GM12878 (cell line): ENCODE data around the gene RFX7. TPM values are rescaled to one million over a fixed set of nuclear protein-coding genes. Genes with fewer than 3 reads are reported as not detected.

Source experiments
- ATAC-seq: fragments of 200-7000 bp; cut with Tn5 transposase; 3 replicates; pipeline ENCODE4 v1.9.1; 2020; ENCODE audit warnings: mild to moderate bottlenecking, moderate library complexity
- BruUV-seq: library from RNA; stranded (reverse); fragments of 400-500 nt; replicated peaks from 2 replicates; lab custom pipeline; 2021; lab: Mats Ljungman, UMichigan
- CTCF ChIA-PET: fragments of 300-600 bp; sonication (Branson Sonifier 250); formaldehyde crosslinking; extraction: SDS; loops from one replicate; lab custom pipeline; 2021; ENCODE audit warnings: inconsistent platforms; lab: Yijun Ruan, JAX
- POLR2A ChIA-PET: fragments of 350-600 bp; formaldehyde crosslinking; extraction: SDS; loops from one replicate; lab custom pipeline; 2021; ENCODE audit warnings: inconsistent platforms; lab: Charles Lee
- RAD21 ChIA-PET: fragments of 300-600 bp; sonication (Branson Sonifier 250); formaldehyde crosslinking; loops from one replicate; lab custom pipeline; 2023; ENCODE audit warnings: antibody characterized with exemption; ENCODE audit not compliant: unreplicated experiment; lab: Charles Lee
- SMC1A ChIA-PET: fragments of 300-600 bp; sonication (Branson Sonifier 250); formaldehyde crosslinking; loops from one replicate; lab custom pipeline; 2023; ENCODE audit not compliant: unreplicated experiment, uncharacterized antibody; lab: Charles Lee
- DNase-seq: peaks from one replicate; pipeline ENCODE4 v3.0.0-alpha.2; 2011; ENCODE audit warnings: low read depth, low spot score
- FAIRE-seq: peaks from 3 replicates; lab custom pipeline; 2011; peaks lifted over from hg19 to GRCh38; lab: Jason Lieb, UNC
- H2AFZ ChIP-seq: 2 replicates; pipeline ENCODE4 v1.6.0; 2011; ENCODE audit warnings: low read depth, low read length, control low read depth; ENCODE audit not compliant: control insufficient read depth
- H3K27ac ChIP-seq: 2 replicates; pipeline ENCODE4 v1.5.1; 2011; ENCODE audit warnings: control low read depth; ENCODE audit not compliant: control insufficient read depth, insufficient read depth
- H3K27me3 ChIP-seq, 2 experiments: replicated peaks in 1 of 2; 2 replicates each; pipeline versions ENCODE4 v1.6.0 to v1.6.1; 2011; ENCODE audit warnings: low read length in 1 of 2; ENCODE audit not compliant: control insufficient read depth in 2 of 2, insufficient read depth in 2 of 2
- H3K36me3 ChIP-seq, 2 experiments: 2 replicates each; pipeline ENCODE4 v1.5.1; 2011; ENCODE audit warnings: low read length in 1 of 2; ENCODE audit not compliant: control insufficient read depth in 2 of 2, insufficient read depth in 2 of 2
- H3K4me1 ChIP-seq: 2 replicates; pipeline ENCODE4 v1.6.1; 2011; ENCODE audit warnings: mild to moderate bottlenecking, low read length, moderate library complexity, mixed read lengths; ENCODE audit not compliant: control insufficient read depth, insufficient read depth
- H3K4me2 ChIP-seq: 2 replicates; pipeline ENCODE4 v1.6.0; 2011; ENCODE audit warnings: control low read depth; ENCODE audit not compliant: control insufficient read depth, insufficient read depth
- H3K4me3 ChIP-seq: fragments of 200-600 bp; sonication (generic); 2 replicates; pipeline ENCODE4 v1.5.1; 2016
- H3K79me2 ChIP-seq: 2 replicates; pipeline ENCODE4 v1.6.0; 2011; ENCODE audit warnings: low read length; ENCODE audit not compliant: control insufficient read depth, insufficient read depth
- H3K9ac ChIP-seq: 2 replicates; pipeline ENCODE4 v1.8.0; 2011; ENCODE audit warnings: low read length, control low read depth, mixed read lengths; ENCODE audit not compliant: control insufficient read depth, insufficient read depth
- H3K9me3 ChIP-seq: replicated peaks from 3 replicates; pipeline ENCODE4 v1.5.1; 2011; ENCODE audit warnings: mild to moderate bottlenecking, low read length; ENCODE audit not compliant: control insufficient read depth, insufficient read depth
- H4K20me1 ChIP-seq: 2 replicates; pipeline ENCODE4 v1.6.0; 2011; ENCODE audit not compliant: control insufficient read depth, insufficient read depth
- ATF7 ChIP-seq: fragments of 450-650 bp; IDR thresholded peaks from 2 replicates; pipeline ENCODE4 v1.6.1; 2016; ENCODE audit warnings: low read depth, mild to moderate bottlenecking
- BCL11A ChIP-seq: IDR thresholded peaks from 2 replicates; pipeline ENCODE4 v1.6.1; 2011; ENCODE audit warnings: low read depth, low read length
- BRCA1 ChIP-seq: IDR thresholded peaks from 2 replicates; pipeline ENCODE4 v1.6.1; 2011; ENCODE audit warnings: low read depth, low read length, improper control_type of control experiment
- CHD2 ChIP-seq: IDR thresholded peaks from 2 replicates; pipeline ENCODE4 v1.6.1; 2011; ENCODE audit warnings: low read depth, low read length, improper control_type of control experiment, borderline replicate concordance
- E2F4 ChIP-seq: IDR thresholded peaks from 2 replicates; pipeline ENCODE4 v1.6.1; 2012; ENCODE audit warnings: low read depth, low read length, improper control_type of control experiment
- EGR1 ChIP-seq, 2 experiments: IDR thresholded peaks; 1 replicate in 1 of 2; 2 replicates in 1 of 2; pipeline ENCODE4 v1.6.1; 2011 to 2012; ENCODE audit warnings: low read depth in 2 of 2, low read length in 2 of 2, borderline replicate concordance in 1 of 2, mild to moderate bottlenecking in 1 of 2, moderate library complexity in 1 of 2
- ETV6 ChIP-seq, 2 experiments: fragments of 450-650 bp in 1 of 2; IDR thresholded peaks in 1 of 2; conservative IDR thresholded peaks in 1 of 2; 2 replicates each; pipeline ENCODE4 v1.6.1; 2014; ENCODE audit warnings: antibody characterized with exemption in 1 of 2, borderline replicate concordance in 1 of 2, low read depth in 1 of 2, mild to moderate bottlenecking in 1 of 2, moderate library complexity in 1 of 2
- IRF4 ChIP-seq: IDR thresholded peaks from 2 replicates; pipeline ENCODE4 v1.6.1; 2011; ENCODE audit warnings: low read depth, low read length
- MTA2 ChIP-seq: fragments of 450-650 bp; IDR thresholded peaks from 2 replicates; pipeline ENCODE4 v1.6.1; 2016; ENCODE audit warnings: low read depth, mild to moderate bottlenecking, moderate library complexity
- RUNX3 ChIP-seq: IDR thresholded peaks from 2 replicates; pipeline ENCODE4 v1.6.1; 2012; ENCODE audit warnings: low read length, inconsistent platforms
- TBL1XR1 ChIP-seq: IDR thresholded peaks from 2 replicates; pipeline ENCODE4 v1.6.1; 2012; ENCODE audit warnings: low read depth, low read length, improper control_type of control experiment
- TCF7 ChIP-seq: IDR thresholded peaks from 2 replicates; pipeline ENCODE4 v1.6.1; 2014; ENCODE audit warnings: antibody characterized with exemption, borderline replicate concordance
- ZNF24 ChIP-seq: fragments of 450-650 bp; IDR thresholded peaks from 2 replicates; pipeline ENCODE4 v1.6.1; 2017; ENCODE audit warnings: antibody characterized with exemption, mild to moderate bottlenecking
- ZZZ3 ChIP-seq: IDR thresholded peaks from 2 replicates; pipeline ENCODE4 v1.6.1; 2011; ENCODE audit warnings: low read depth; ENCODE audit not compliant: control insufficient read depth, insufficient read length
- in situ Hi-C: fragments of 300-500 bp; cut with MboI; formaldehyde crosslinking; loops from 9 replicates; pipeline ENCODE4 v1.14.3; 2018; ENCODE audit warnings: mixed read lengths
- intact Hi-C: fragments of 100-400 bp; cut with micrococcal nuclease; formaldehyde crosslinking; loops from one replicate; pipeline ENCODE4 v1.14.2; 2022; ENCODE audit not compliant: unreplicated experiment
- polyA plus RNA-seq, 11 experiments: library from polyadenylated mRNA; depleted of rRNA in 4 of 11; unstranded in 6 of 11; stranded (reverse) in 5 of 11; fragments of >200 nt; fragmentation: Nextera tagmentation in 4 of 11; fragmentation: Illumina TruSeq in 1 of 11; extraction: Ambion mirVana in 4 of 11; extraction: Trizol in 1 of 11; gene quantifications; 1 replicate in 1 of 11; 2 replicates in 10 of 11; pipeline versions ENCODE4 v1.2.1 to v1.2.3, GENCODE V29; 2011 to 2016; ENCODE audit warnings: inconsistent platforms in 2 of 11, missing spikeins in 2 of 11, low read depth in 1 of 11
- total RNA-seq, 4 experiments: library from RNA; depleted of rRNA in 3 of 4; stranded (reverse); fragments of >200 nt in 3 of 4; fragmentation: Illumina TruSeq in 1 of 4; extraction: Trizol in 1 of 4; gene quantifications; 2 replicates each; pipeline versions ENCODE4 v1.2.1 to v1.2.3, GENCODE V29; 2013 to 2021
- TF ChIP-seq, protein P1 (sequence below): fragments of 450-650 bp; IDR thresholded peaks from 2 replicates; pipeline ENCODE4 v1.6.1; 2017; ENCODE audit warnings: mild to moderate bottlenecking, moderate library complexity
- TF ChIP-seq, protein P2 (sequence below): fragments of 450-650 bp; IDR thresholded peaks from 2 replicates; pipeline ENCODE4 v1.6.1; 2017; ENCODE audit warnings: mild to moderate bottlenecking, low read depth, inconsistent platforms; ENCODE audit not compliant: poor library complexity, severe bottlenecking

Gene RFX7
- total and polyA plus RNA-seq, 10 of the 15 experiments (the other 5 are each of a cell fraction or from before 2014, with no cell fraction given): 3.2 to 31.4 (median 10.7) TPM

DNA sequence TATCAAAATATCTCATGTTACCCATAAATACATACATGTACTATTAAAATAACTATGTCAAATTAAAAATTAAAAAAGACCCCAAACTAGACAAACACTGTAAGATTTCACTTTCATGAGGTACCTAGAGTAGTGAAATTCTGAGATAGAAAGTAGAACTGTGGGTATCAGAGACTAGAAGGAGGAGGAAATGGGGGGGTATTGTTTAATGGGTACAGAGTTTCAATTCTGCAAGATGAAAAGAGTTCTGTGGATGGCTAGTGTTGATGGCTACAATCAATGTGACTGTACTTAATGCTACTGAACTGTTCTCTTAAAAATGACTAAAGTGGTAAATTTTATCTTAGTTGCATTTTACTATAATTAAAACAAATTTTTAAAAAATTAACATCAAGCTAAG is 36.6 kb downstream of the RFX7 start:
- SMC1A ChIA-PET: interaction anchor here (0.6 to 2.2 kb wide), 6 partner anchors 12 to 110 kb away, joined by 3 to 6 read pairs (median 4); no protein-coding TSS in a partner anchor
- DNase-seq (peak; percentile 38), FAIRE-seq (peak; percentile 57), ATAC-seq (peak; percentile 91)
- POLR2A ChIA-PET: no interaction called here
- Histone ChIP-seq H3K4me3 (no peak overlapping the region), H3K36me3 (peaks cover 0 to 3% of the 10 kb centered on the region in 2 experiments; a peak in 2 of 4 replicates), H3K27me3 (no peaks in the 10 kb centered on the region), H3K9me3 (peaks cover 4% of the 10 kb centered on the region; the same call in 2 of the 3 replicates), H3K4me1 (peaks cover 28% of the 10 kb centered on the region), H3K79me2 (peaks cover 87% of the 10 kb centered on the region), H4K20me1 (no peaks in the 10 kb centered on the region), H3K27ac (peak overlapping the region; percentile 66; the same call in 1 of the 2 replicates), H2AFZ (no peak overlapping the region), H3K9ac (no peak overlapping the region), H3K4me2 (peak overlapping the region; percentile 72)
- CTCF ChIA-PET: interaction anchor here (1.0 to 3.4 kb wide), 2 partner anchors 36 to 38 kb away, joined by 3 to 18 read pairs; no protein-coding TSS in a partner anchor
- RAD21 ChIA-PET: interaction anchor here (1.9 kb wide), 1 partner anchor 38 kb away, joined by 10 read pairs; no protein-coding TSS in a partner anchor
- in situ Hi-C loops (no loop called here), intact Hi-C loops (no loop called here)
- BruUV-seq: no TSS peak
- no peak for TF ChIP-seq TBL1XR1
- TF ChIP-seq TCF7: peak; percentile 62; the same call in 1 of the 2 replicates
- 0 out of 2 replicates have a peak, but pooled peaks have one; percentile 22 for TF ChIP-seq MTA2
- TF ChIP-seq CHD2: no peak
- 0 out of 2 replicates have a peak, but pooled peaks have one; percentile 42 for TF ChIP-seq ATF7
- TF ChIP-seq BCL11A: no peak
- TF ChIP-seq BRCA1: no peak
- TF ChIP-seq, protein P1, sequence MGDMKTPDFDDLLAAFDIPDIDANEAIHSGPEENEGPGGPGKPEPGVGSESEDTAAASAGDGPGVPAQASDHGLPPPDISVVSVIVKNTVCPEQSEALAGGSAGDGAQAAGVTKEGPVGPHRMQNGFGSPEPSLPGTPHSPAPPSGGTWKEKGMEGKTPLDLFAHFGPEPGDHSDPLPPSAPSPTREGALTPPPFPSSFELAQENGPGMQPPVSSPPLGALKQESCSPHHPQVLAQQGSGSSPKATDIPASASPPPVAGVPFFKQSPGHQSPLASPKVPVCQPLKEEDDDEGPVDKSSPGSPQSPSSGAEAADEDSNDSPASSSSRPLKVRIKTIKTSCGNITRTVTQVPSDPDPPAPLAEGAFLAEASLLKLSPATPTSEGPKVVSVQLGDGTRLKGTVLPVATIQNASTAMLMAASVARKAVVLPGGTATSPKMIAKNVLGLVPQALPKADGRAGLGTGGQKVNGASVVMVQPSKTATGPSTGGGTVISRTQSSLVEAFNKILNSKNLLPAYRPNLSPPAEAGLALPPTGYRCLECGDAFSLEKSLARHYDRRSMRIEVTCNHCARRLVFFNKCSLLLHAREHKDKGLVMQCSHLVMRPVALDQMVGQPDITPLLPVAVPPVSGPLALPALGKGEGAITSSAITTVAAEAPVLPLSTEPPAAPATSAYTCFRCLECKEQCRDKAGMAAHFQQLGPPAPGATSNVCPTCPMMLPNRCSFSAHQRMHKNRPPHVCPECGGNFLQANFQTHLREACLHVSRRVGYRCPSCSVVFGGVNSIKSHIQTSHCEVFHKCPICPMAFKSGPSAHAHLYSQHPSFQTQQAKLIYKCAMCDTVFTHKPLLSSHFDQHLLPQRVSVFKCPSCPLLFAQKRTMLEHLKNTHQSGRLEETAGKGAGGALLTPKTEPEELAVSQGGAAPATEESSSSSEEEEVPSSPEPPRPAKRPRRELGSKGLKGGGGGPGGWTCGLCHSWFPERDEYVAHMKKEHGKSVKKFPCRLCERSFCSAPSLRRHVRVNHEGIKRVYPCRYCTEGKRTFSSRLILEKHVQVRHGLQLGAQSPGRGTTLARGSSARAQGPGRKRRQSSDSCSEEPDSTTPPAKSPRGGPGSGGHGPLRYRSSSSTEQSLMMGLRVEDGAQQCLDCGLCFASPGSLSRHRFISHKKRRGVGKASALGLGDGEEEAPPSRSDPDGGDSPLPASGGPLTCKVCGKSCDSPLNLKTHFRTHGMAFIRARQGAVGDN: no peak
- 0 out of 2 replicates have a peak, but pooled peaks have one; percentile 16 for TF ChIP-seq ZNF24
- TF ChIP-seq RUNX3: peak; percentile 48
- no peak for TF ChIP-seq E2F4
- TF ChIP-seq IRF4: peak; percentile 46; the same call in 1 of the 2 replicates
- TF ChIP-seq ZZZ3: no peak
- TF ChIP-seq EGR1 (IDR thresholded peaks at IDR 0.05; ENCODE audit: borderline replicate concordance in 1 of 2, low read depth in 2 of 2, low read length in 2 of 2): no peak
- TF ChIP-seq, protein P2, sequence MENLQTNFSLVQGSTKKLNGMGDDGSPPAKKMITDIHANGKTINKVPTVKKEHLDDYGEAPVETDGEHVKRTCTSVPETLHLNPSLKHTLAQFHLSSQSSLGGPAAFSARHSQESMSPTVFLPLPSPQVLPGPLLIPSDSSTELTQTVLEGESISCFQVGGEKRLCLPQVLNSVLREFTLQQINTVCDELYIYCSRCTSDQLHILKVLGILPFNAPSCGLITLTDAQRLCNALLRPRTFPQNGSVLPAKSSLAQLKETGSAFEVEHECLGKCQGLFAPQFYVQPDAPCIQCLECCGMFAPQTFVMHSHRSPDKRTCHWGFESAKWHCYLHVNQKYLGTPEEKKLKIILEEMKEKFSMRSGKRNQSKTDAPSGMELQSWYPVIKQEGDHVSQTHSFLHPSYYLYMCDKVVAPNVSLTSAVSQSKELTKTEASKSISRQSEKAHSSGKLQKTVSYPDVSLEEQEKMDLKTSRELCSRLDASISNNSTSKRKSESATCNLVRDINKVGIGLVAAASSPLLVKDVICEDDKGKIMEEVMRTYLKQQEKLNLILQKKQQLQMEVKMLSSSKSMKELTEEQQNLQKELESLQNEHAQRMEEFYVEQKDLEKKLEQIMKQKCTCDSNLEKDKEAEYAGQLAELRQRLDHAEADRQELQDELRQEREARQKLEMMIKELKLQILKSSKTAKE: peak; percentile 24
- peak in 1 of 2 experiments; percentile 39; a peak in 1 of 4 replicates for TF ChIP-seq ETV6 (conservative IDR thresholded peaks at IDR 0.05 in 1 of 2, IDR thresholded peaks at IDR 0.05 in 1 of 2; ENCODE audit: borderline replicate concordance in 1 of 2, low read depth in 1 of 2)
